CD14-positive monocyte (primary cell): ENCODE data around the gene AGO3. TPM values are rescaled to one million over a fixed set of nuclear protein-coding genes. Genes with fewer than 3 reads are reported as not detected.

Experiments used
- DNase-seq, 3 donors: peaks; one replicate each; pipeline ENCODE4 v3.0.0-alpha.2; 2011 to 2022
- H2AFZ ChIP-seq: 2 replicates; pipeline ENCODE4 v1.6.0; 2012; ENCODE audit warnings: mild to moderate bottlenecking, low read depth, low read length, inconsistent platforms; ENCODE audit not compliant: insufficient read depth, poor library complexity, severe bottlenecking
- H3K27ac ChIP-seq, 2 donors: 1 replicate in 1 of 2; 2 replicates in 1 of 2; pipeline ENCODE4 v1.5.1; 2012 to 2013; ENCODE audit warnings: low read length in 2 of 2, control low read depth in 1 of 2, inconsistent platforms in 1 of 2, low read depth in 1 of 2, mild to moderate bottlenecking in 1 of 2
- H3K27me3 ChIP-seq, 2 donors: one replicate each; pipeline versions ENCODE4 v1.6.0 to v1.6.1; 2011 to 2013; ENCODE audit warnings: low read length in 2 of 2; ENCODE audit not compliant: control insufficient read depth in 2 of 2, insufficient read depth in 2 of 2
- H3K36me3 ChIP-seq, 2 donors: replicated peaks in 1 of 2; 1 replicate in 1 of 2; 2 replicates in 1 of 2; pipeline versions ENCODE4 v1.5.1 to v1.6.1; 2012 to 2013; ENCODE audit warnings: low read length in 2 of 2, control low read depth in 1 of 2, inconsistent platforms in 1 of 2, mild to moderate bottlenecking in 1 of 2; ENCODE audit not compliant: insufficient read depth in 2 of 2, control insufficient read depth in 1 of 2
- H3K4me1 ChIP-seq, 2 donors: 1 replicate in 1 of 2; 2 replicates in 1 of 2; pipeline versions ENCODE4 v1.5.1 to v1.6.1; 2012 to 2013; ENCODE audit warnings: low read length in 2 of 2, control low read depth in 1 of 2, inconsistent platforms in 1 of 2, mild to moderate bottlenecking in 1 of 2, moderate library complexity in 1 of 2; ENCODE audit not compliant: insufficient read depth in 2 of 2, control insufficient read depth in 1 of 2
- H3K4me2 ChIP-seq: replicated peaks from 2 replicates; pipeline ENCODE3; 2012; ENCODE audit warnings: low read length, moderate library complexity, mild to moderate bottlenecking; ENCODE audit not compliant: poor library complexity, severe bottlenecking; ENCODE audit errors: extremely low read depth
- H3K4me3 ChIP-seq, 3 experiments: fragments of 200-600 bp in 1 of 3; sonication (generic) in 1 of 3; replicated peaks in 1 of 3; 1 replicate in 2 of 3; 2 replicates in 1 of 3; pipeline ENCODE4 v1.5.1; 2011 to 2013; ENCODE audit warnings: low read length in 3 of 3, mild to moderate bottlenecking in 3 of 3, control low read depth in 2 of 3, low read depth in 2 of 3, inconsistent platforms in 1 of 3, moderate library complexity in 1 of 3
- H3K79me2 ChIP-seq: 2 replicates; pipeline ENCODE4 v1.6.0; 2012; ENCODE audit warnings: mild to moderate bottlenecking, control low read depth, inconsistent platforms, low read length, moderate library complexity; ENCODE audit not compliant: insufficient read depth
- H3K9ac ChIP-seq: 2 replicates; pipeline ENCODE4 v1.6.0; 2017; ENCODE audit warnings: low read length, mild to moderate bottlenecking; ENCODE audit not compliant: insufficient read depth, poor library complexity, severe bottlenecking
- H3K9me3 ChIP-seq, 2 donors: replicated peaks in 1 of 2; 1 replicate in 1 of 2; 2 replicates in 1 of 2; pipeline versions ENCODE4 v1.5.1 to v1.6.1; 2012 to 2013; ENCODE audit warnings: low read length in 2 of 2, control low read depth in 1 of 2; ENCODE audit not compliant: control insufficient read depth in 1 of 2, insufficient read depth in 1 of 2
- H4K20me1 ChIP-seq: 2 replicates; pipeline ENCODE4 v1.6.0; 2012; ENCODE audit warnings: mild to moderate bottlenecking, low read length, control low read depth, moderate library complexity; ENCODE audit not compliant: insufficient read depth
- H3K27ac Mint-ChIP-seq, 7 donors: one replicate each; pipeline ENCODE4 v1.8.0; 2020; ENCODE audit warnings: mild to moderate bottlenecking in 7 of 7, mixed read lengths in 7 of 7, moderate library complexity in 6 of 7, inconsistent platforms in 2 of 7
- H3K27me3 Mint-ChIP-seq, 3 donors: one replicate each; pipeline ENCODE4 v1.8.0; 2021 to 2022; ENCODE audit warnings: low read depth in 3 of 3, mild to moderate bottlenecking in 3 of 3, mixed read lengths in 3 of 3, moderate library complexity in 3 of 3, inconsistent platforms in 1 of 3
- H3K36me3 Mint-ChIP-seq, 2 donors: one replicate each; pipeline ENCODE4 v1.8.0; 2020; ENCODE audit warnings: mixed read lengths in 2 of 2, inconsistent platforms in 1 of 2, mild to moderate bottlenecking in 1 of 2
- H3K4me1 Mint-ChIP-seq: one replicate; pipeline ENCODE4 v1.8.0; 2020; ENCODE audit warnings: mild to moderate bottlenecking, mixed read lengths
- H3K4me3 Mint-ChIP-seq, 2 donors: one replicate each; pipeline ENCODE4 v1.8.0; 2020; ENCODE audit warnings: mild to moderate bottlenecking in 2 of 2, mixed read lengths in 2 of 2, moderate library complexity in 1 of 2
- H3K9me3 Mint-ChIP-seq, 7 donors: one replicate each; pipeline ENCODE4 v1.8.0; 2020 to 2022; ENCODE audit warnings: mixed read lengths in 7 of 7, mild to moderate bottlenecking in 6 of 7, moderate library complexity in 6 of 7, inconsistent platforms in 2 of 7
- CTCF ChIP-seq: fragments of 200-600 bp; IDR thresholded peaks from one replicate; pipeline ENCODE4 v1.8.0; 2022; ENCODE audit warnings: antibody characterized with exemption, mild to moderate bottlenecking
- WGBS: methylation state at CpG from one replicate; pipeline ENCODE4 v1.1.5; 2013; ENCODE audit warnings: missing lambda C conversion rate; ENCODE audit not compliant: insufficient coverage; 5-methylcytosine and 5-hydroxymethylcytosine counted together
- intact Hi-C, 2 donors: fragments of 100-400 bp; cut with micrococcal nuclease; formaldehyde crosslinking; loops; one replicate each; pipeline versions ENCODE4 v1.15.0 to v1.15.1; 2023
- polyA plus RNA-seq, 3 donors: library from polyadenylated mRNA; depleted of rRNA in 1 of 3; unstranded in 2 of 3; stranded (reverse) in 1 of 3; fragments of 300-500 nt in 2 of 3; fragments of >200 nt in 1 of 3; fragmentation: Illumina TruSeq in 2 of 3; gene quantifications; 1 replicate in 2 of 3; 2 replicates in 1 of 3; pipeline ENCODE4 v1.2.3, GENCODE V29; 2012 to 2021

Gene AGO3
- polyA plus RNA-seq, 3 donors: 6.3 to 9.0 (median 8.3) TPM

GRCh38 chr1:36099681-36100341 lies 168.9 kb downstream of the AGO3 start:
- Mint-ChIP-seq H3K27me3 (peaks cover 0 to 8% (median 1%) of the 10 kb centered on the region in 3 donors), H3K4me3 (peak overlapping the region; percentile 38 to 74), H3K36me3 (peaks cover 7 to 20% of the 10 kb centered on the region in 2 donors), H3K27ac (peak overlapping the region in 2 of 7 donors; percentile 5 to 68), H3K4me1 (peaks cover 30% of the 10 kb centered on the region), H3K9me3 (peaks cover 0 to 4% (median 0%) of the 10 kb centered on the region in 7 donors)
- H3K4me2 ChIP-seq: peak overlapping the region; percentile 38
- DNase-seq: peak; percentile 55 to 68 (median 66)
- H3K9me3 ChIP-seq: no peaks in the 10 kb centered on the region
- no peaks in the 10 kb centered on the region for H4K20me1 ChIP-seq
- H3K4me3 ChIP-seq: peak overlapping the region in 1 of 3 experiments; percentile 24
- peak; percentile 90 for TF ChIP-seq CTCF
- 39% methylated on average over 15 of the region's 18 CpGs for WGBS
- H3K4me1 ChIP-seq: peaks cover 22 to 26% of the 10 kb centered on the region in 2 donors
- peak overlapping the region; percentile 52 for H2AFZ ChIP-seq
- H3K27ac ChIP-seq: peak overlapping the region in 1 of 2 donors; percentile 26
- no peak overlapping the region for H3K9ac ChIP-seq
- intact Hi-C loops: loop anchor here (1.0 to 5.0 kb wide), 6 partner anchors 34 to 187 kb away; no protein-coding TSS in a partner anchor
- H3K79me2 ChIP-seq: no peaks in the 10 kb centered on the region
- H3K27me3 ChIP-seq: no peaks in the 10 kb centered on the region
- H3K36me3 ChIP-seq: peaks cover 6 to 20% of the 10 kb centered on the region in 2 donors

GRCh38 chr1:36100376-36100775 lies 169.5 kb downstream of the AGO3 start:
- Histone ChIP-seq H3K4me1 (peaks cover 16 to 21% of the 10 kb centered on the region in 2 donors), H3K9me3 (no peaks in the 10 kb centered on the region), H3K27ac (no peak overlapping the region), H3K4me3 (no peak overlapping the region), H3K79me2 (no peaks in the 10 kb centered on the region), H3K4me2 (peak overlapping the region; percentile 38), H3K36me3 (peaks cover 4 to 17% of the 10 kb centered on the region in 2 donors), H2AFZ (peak overlapping the region; percentile 52), H3K9ac (no peak overlapping the region), H4K20me1 (no peaks in the 10 kb centered on the region), H3K27me3 (no peaks in the 10 kb centered on the region)
- peaks cover 0 to 4% (median 0%) of the 10 kb centered on the region in 7 donors for H3K9me3 Mint-ChIP-seq
- 80% methylated on average over 6 of the region's 6 CpGs for WGBS
- intact Hi-C loops: loop anchor here (1.0 to 2.0 kb wide), 4 partner anchors 34 to 186 kb away; no protein-coding TSS in a partner anchor
- peaks cover 24% of the 10 kb centered on the region for H3K4me1 Mint-ChIP-seq
- H3K4me3 Mint-ChIP-seq: peak overlapping the region in 1 of 2 donors; percentile 38
- DNase-seq: no peak
- H3K36me3 Mint-ChIP-seq: peaks cover 7 to 21% of the 10 kb centered on the region in 2 donors
- H3K27ac Mint-ChIP-seq: peak overlapping the region in 1 of 7 donors; percentile 5
- TF ChIP-seq CTCF: no peak
- H3K27me3 Mint-ChIP-seq: peaks cover 1 to 8% (median 2%) of the 10 kb centered on the region in 3 donors
